Stimulated activated CD8-positive, alpha-beta memory T cell treated with anti-CD3 and anti-CD28 coated beads, Interleukin-15, amount 100 ng/mL, for 1 hour (primary cell): ENCODE measurements around the gene ARSA.
A peak's percentile ranks its signal among the peaks of the same experiment; 100 is the strongest.

Experiments used
- DNase-seq: peaks from one replicate; pipeline ENCODE4 v3.0.0-alpha.2; 2020; ENCODE audit warnings: low read depth

ARSA gene

GRCh38 chr22:50604256-50605001 lies 23.5 kb downstream of the ARSA start:
- no peak for DNase-seq

- DNase-seq: no peak
Observed at GRCh38 chr22:50603511-50604255, 24.3 kb downstream of the ARSA start.

- DNase-seq: no peak
Observed at GRCh38 chr22:50602338-50602700, 25.6 kb downstream of the ARSA start.

GRCh38 chr22:50601669-50602337 lies 26.1 kb downstream of the ARSA start:
- DNase-seq: no peak

GRCh38 chr22:50600967-50601668 lies 26.8 kb downstream of the ARSA start:
- DNase-seq: no peak

GRCh38 chr22:50600538-50600937 lies 27.4 kb downstream of the ARSA start, which contains the start of gene MAPK8IP2:
TSS of gene MAPK8IP2 (plus strand) at chr22:50600793. CDS start at chr22:50600819, 26 bp downstream.
- no peak for DNase-seq

GRCh38 chr22:50599816-50600455 lies 28.0 kb downstream of the ARSA start:
- DNase-seq: no peak

GRCh38 chr22:50597097-50597496 lies 30.9 kb downstream of the ARSA start:
- DNase-seq: no peak

- DNase-seq: no peak
Observed at GRCh38 chr22:50595189-50595588, 32.8 kb downstream of the ARSA start.

GRCh38 chr22:50587407-50587806 lies 40.5 kb downstream of the ARSA start:
- DNase-seq: no peak

- DNase-seq: no peak
Observed at GRCh38 chr22:50586416-50586815, 41.5 kb downstream of the ARSA start.

- DNase-seq: no peak
Observed at GRCh38 chr22:50585781-50586180, 42.2 kb downstream of the ARSA start.

GRCh38 chr22:50585238-50585637 lies 42.7 kb downstream of the ARSA start:
- no peak for DNase-seq

GRCh38 chr22:50584106-50585096 lies 43.6 kb downstream of the ARSA start:
- DNase-seq: no peak

GRCh38 chr22:50583294-50583861 lies 44.6 kb downstream of the ARSA start:
- no peak for DNase-seq

- DNase-seq: peak; percentile 94
Observed at GRCh38 chr22:50582493-50583293, 45.3 kb downstream of the ARSA start, which contains the start of gene CHKB. TSS of gene CHKB (minus strand) at chr22:50582849. CDS start at chr22:50582781, 68 bp downstream.

GRCh38 chr22:50581950-50582492 lies 45.9 kb downstream of the ARSA start:
- DNase-seq: no peak

GRCh38 chr22:50581031-50581949 lies 46.7 kb downstream of the ARSA start:
- no peak for DNase-seq
